ENCODE measurements around the gene C3orf85.
"Not testable (repeated sequence)": the region's sequence is repeated elsewhere in the genome, so short reads cannot be mapped to it uniquely, and the experiment has no call there.

C3orf85 gene
- 0 reads per million in 4 experiments for total RNA-seq

- no peak for DNase-seq
Observed at GRCh38 chr3:109136523-109136922, at the start of gene C3orf85. TSS of gene C3orf85 (plus strand) at chr3:109136719. CDS start at chr3:109136848, 129 bp downstream.

DNA sequence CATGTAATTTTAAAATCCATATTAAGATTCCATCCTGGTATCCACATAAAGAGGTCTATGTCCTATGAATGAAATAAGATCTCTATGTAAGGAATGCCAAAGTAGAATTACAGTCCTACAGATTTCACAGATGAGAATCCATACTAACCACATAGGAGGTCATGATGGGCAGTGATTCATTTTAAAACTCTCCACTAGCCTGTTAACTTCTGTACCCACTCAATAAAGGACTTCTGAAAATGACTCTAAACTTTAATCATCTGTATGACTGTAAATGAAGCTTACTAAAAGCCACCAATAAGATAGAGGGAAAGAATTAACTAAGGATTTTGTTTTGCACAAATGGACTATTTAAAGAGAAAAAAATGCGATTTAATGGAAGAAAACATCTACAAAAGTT, 47.3 kb upstream of the C3orf85 start:
- DNase-seq, result no peak

- DNase-seq, result no peak
Observed at GRCh38 chr3:109091846-109092245, 44.7 kb upstream of the C3orf85 start.

GRCh38 chr3:109093561-109093960, 43.0 kb upstream of the C3orf85 start:
- no peak for DNase-seq

DNA sequence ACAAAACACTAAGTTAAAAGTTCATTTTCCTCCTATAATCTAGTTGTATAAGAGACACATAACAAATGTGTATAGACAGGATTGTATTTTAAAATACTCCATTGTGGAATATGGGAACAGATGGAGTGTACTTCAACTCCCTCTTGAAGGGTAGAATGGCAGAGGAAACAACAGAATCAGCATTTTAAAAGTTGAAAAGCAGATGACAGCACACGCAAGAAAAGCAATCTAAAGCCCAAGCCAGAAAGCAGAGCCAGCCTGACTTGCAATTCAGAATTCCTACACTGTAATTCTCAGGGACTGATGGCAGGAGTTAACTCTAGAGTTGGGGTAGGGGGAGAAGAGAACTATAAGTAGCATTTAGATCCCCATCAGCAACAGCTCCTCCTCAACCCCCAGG, 41.4 kb upstream of the C3orf85 start:
- no peak for DNase-seq

GRCh38 chr3:109098079-109098644, 38.4 kb upstream of the C3orf85 start:
- DNase-seq, result no peak

DNA sequence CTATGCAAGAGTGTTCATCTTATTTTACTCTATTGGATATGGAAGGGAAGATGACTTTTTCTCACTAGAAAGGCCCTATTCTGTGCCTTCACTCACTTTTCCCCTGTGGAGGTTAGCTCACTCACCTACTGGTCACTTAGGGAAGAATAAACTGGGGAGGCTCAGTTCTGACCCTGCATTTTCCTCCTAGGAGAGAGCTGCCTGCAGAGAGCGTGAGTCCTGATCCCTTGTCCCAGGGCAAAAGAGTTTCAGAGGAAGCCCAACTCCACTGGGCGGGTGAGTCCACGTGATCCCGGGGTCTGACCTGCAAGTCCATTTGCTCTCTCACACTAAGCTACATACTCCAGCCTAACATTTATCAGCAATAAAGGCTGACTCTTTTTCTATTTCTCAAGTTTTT, 26.9 kb upstream of the C3orf85 start:
- no peak for DNase-seq

DNA sequence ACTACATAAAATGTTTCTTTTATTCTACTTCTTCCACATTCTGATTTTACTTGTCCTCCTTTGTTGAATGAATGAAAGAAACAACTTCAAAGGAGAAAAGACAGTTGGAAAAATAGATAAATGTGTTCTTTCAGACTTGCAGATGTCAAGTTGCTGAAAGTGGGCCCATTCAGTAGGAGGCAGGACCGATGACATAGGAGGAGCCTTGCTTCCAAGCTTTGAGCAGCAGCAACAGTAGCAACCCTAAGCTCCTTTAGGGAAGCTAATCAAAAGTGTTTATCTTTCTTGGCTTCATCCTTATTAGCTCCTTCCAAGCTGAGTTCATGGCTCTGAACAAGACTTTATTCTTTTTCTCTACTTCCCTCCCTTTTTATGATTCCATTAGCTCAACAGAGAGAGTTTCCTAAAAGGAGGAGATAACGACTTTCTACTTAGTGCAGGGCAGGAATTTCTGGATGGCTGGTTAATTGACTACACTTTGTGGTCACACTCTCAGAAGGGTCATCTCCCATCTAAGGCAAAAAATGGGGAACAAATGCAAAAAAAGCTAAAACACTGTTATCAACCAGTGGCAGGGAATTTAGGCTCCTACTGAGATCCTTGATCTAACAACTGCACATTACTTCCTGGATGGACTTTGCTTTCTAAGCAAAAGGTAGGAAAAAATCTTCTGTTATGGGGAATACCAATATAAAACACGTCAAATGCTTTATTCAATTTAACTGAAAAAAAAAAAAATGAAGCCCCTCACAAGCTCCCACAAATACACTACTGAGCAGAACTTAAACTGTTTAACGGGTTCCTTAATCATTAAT, 23.4 kb upstream of the C3orf85 start:
- no peak for DNase-seq

DNA sequence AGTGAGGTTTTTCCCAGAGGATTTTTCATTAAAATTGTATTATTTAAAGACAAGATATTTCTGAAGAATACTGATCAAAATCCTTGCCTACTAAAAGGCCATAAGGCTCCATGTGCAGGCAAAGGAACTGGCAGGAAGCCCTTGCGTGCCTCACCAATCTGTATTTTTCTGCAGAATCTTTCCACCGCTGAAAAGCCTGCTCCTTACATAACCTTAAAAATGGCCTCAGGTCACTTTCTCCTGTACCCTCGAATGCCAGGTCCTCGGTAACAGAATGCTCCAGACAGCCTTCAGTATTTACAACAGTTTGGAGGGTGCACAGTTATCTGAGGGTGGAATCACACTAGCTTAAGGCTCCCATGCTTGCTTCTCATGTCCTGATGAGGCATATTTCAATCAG, 21.8 kb upstream of the C3orf85 start:
- DNase-seq, result no peak

- no peak for DNase-seq
Observed at GRCh38 chr3:109115451-109115850, 21.1 kb upstream of the C3orf85 start.

- DNase-seq, result no peak
Observed at GRCh38 chr3:109116031-109116430, 20.5 kb upstream of the C3orf85 start.

- no peak for DNase-seq
Observed at GRCh38 chr3:109117939-109118338, 18.6 kb upstream of the C3orf85 start, which contains the start of gene MORC1. TSS of gene MORC1 (minus strand) at chr3:109118134. CDS start at chr3:109118059, 75 bp downstream.

DNA sequence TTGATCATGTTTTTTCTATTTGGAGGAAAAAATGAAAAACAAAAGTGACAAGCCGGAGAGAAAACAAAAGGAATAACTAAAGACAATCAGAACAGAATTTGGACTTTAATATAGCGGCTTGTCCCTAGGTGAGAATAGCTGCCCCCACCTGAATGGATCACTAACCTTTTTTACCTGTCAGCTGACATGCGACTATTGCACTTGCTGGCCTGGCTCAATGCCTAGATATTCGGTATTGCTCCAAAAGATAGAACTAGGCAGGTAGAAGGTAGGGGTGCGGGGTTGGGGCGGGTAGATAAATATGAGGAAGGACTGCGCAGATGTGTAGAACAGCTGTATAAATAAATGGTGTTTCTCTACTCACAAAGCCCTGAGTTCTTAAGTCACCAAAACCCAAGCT, 17.9 kb upstream of the C3orf85 start:
- no peak for DNase-seq

GRCh38 chr3:109122690-109123089, 13.8 kb upstream of the C3orf85 start:
- no peak for DNase-seq

GRCh38 chr3:109125902-109126301, 10.6 kb upstream of the C3orf85 start:
- DNase-seq, result no peak

DNA sequence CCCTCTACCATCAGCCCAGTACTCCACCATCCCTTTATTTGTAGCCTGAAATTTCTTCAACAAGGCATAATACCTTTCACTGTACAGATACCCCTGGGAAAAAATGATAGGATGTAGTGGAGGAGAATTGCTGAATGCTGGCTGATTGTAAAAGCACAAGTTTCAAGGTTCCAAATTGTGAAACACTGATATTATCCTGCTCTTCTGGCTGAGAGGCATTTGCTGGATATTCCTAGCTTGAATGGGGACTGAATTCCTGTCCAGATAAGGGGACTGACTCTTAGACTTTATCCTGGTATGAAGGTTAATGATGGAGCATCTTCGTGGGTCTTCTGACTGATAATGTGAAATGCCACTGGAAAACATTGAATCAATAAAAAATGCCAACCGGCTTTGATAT, 9.0 kb upstream of the C3orf85 start:
- no peak for DNase-seq

- no peak for DNase-seq
Observed at GRCh38 chr3:109131276-109131675, 5.2 kb upstream of the C3orf85 start.

- DNase-seq, result no peak
Observed at GRCh38 chr3:109132801-109133473, 3.6 kb upstream of the C3orf85 start.

DNA sequence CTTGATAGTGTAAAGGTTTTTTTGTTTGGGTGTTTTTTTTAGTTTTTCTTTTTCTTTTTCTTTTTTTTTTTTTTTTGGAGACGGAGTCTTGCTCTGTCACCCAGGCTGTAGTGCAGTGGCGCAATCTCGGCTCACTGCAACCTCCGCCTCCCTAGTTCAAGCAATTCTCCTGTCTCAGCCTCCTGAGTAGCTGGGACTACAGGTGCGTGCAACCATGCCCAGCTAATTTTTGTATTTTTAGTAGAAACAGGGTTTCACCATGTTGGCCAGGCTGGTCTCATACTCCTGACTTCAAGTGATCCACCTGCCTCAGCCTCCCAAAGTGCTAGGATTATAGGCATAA, 3.1 kb upstream of the C3orf85 start:
- DNase-seq, result not testable (repeated sequence)

- DNase-seq, result no peak
Observed at GRCh38 chr3:109137761-109138160, 1.2 kb downstream of the C3orf85 start.

GRCh38 chr3:109140318-109140717, 3.8 kb downstream of the C3orf85 start:
- DNase-seq, result no peak

DNA sequence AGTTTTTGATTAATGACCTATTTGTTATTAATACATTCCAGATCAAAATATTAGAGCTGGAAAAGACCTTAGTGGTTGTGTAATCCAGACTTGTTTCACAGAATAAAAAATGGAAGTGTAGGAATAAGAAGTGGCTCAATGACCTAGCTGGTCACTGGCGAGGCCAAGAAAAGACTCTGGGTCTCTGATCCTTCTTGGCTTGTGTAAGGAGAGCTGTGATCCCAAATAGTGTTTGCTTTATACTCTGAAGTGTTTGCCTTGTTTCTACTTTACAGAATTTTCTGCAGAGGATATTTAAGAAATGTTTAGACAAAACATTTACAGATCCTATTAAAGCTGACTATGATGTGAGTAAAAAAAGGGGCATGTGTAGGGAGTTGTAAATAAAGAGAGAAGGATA, 7.1 kb downstream of the C3orf85 start:
- DNase-seq, result no peak

- no peak for DNase-seq
Observed at GRCh38 chr3:109149078-109149477, 12.6 kb downstream of the C3orf85 start.

- no peak for DNase-seq
Observed at GRCh38 chr3:109152320-109152719, 15.8 kb downstream of the C3orf85 start.
